Mammary epithelial cell (primary cell): ENCODE results near the gene TMEM50A.
"Not testable (repeated sequence)": the region's sequence is repeated elsewhere in the genome, so short reads cannot be mapped to it uniquely, and the experiment has no call there.

ENCODE experiments used
- EZH2 ChIP-seq: IDR thresholded peaks from 2 replicates; pipeline ENCODE4 v1.6.1; 2012; ENCODE audit warnings: low read length, inconsistent platforms, borderline replicate concordance
- TF ChIP-seq, protein P1 (sequence below), 2 donors: IDR thresholded peaks in 1 of 2; conservative IDR thresholded peaks in 1 of 2; 2 replicates each; pipeline ENCODE4 v1.5.1; 2011 to 2012; ENCODE audit warnings: inconsistent platforms in 2 of 2, low read length in 2 of 2, mild to moderate bottlenecking in 2 of 2, control low read depth in 1 of 2, low read depth in 1 of 2; ENCODE audit not compliant: insufficient read depth in 1 of 2; ENCODE audit errors: extremely low read depth in 1 of 2

DNA sequence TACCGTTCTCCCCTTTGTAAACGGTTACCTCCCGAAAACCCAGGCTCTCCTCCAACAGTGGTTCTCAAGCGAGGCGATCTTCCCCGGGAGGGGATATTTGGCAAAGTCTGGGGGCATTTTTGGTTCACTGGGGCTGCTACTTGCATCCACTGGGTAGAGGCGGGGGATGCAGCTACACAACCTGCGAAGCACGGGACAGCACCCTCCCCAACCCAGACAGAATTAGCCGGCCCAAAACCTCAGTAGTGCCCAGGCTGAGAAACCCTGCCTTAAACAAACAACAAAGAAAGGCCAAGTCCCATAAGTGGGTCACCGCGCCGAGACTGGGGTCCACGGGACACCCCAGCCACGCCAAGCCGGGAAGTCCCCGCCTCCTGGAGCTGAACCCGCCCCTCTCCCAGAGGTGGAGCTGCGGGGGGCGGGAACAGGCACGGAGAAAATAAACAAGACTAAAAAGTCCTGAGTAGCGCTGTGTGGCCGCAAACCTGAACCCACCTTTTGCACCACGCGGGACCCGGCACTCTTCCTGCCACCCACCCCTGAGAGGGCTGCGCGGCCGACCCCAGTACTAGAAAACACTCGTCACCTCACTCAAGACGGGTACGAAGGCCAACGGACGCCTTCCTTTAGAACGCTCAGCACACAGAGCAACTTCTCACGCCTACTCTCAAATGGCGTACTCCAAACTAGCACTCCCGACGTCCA lies 499 bp upstream of the TMEM50A start:
- TF ChIP-seq, protein P1, sequence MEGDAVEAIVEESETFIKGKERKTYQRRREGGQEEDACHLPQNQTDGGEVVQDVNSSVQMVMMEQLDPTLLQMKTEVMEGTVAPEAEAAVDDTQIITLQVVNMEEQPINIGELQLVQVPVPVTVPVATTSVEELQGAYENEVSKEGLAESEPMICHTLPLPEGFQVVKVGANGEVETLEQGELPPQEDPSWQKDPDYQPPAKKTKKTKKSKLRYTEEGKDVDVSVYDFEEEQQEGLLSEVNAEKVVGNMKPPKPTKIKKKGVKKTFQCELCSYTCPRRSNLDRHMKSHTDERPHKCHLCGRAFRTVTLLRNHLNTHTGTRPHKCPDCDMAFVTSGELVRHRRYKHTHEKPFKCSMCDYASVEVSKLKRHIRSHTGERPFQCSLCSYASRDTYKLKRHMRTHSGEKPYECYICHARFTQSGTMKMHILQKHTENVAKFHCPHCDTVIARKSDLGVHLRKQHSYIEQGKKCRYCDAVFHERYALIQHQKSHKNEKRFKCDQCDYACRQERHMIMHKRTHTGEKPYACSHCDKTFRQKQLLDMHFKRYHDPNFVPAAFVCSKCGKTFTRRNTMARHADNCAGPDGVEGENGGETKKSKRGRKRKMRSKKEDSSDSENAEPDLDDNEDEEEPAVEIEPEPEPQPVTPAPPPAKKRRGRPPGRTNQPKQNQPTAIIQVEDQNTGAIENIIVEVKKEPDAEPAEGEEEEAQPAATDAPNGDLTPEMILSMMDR (conservative IDR thresholded peaks at IDR 0.05 in 1 of 2, IDR thresholded peaks at IDR 0.05 in 1 of 2; ENCODE audit: extremely low read depth in 1 of 2, insufficient read depth in 1 of 2, low read depth in 1 of 2, low read length in 2 of 2), result not testable (repeated sequence)
- TF ChIP-seq EZH2, result not testable (repeated sequence)
